GM21526 (cell line): ENCODE results near the gene OR5AR1.
"Not testable (repeated sequence)": the region's sequence is repeated elsewhere in the genome, so short reads cannot be mapped to it uniquely, and the experiment has no call there.

Experiments
- ATAC-seq: cut with Tn5 transposase; IDR thresholded peaks from one replicate; pipeline ENCODE4 v1.9.1; 2021; ENCODE audit warnings: moderate library complexity; ENCODE audit not compliant: unreplicated experiment, low FRiP score

Gene OR5AR1

DNA sequence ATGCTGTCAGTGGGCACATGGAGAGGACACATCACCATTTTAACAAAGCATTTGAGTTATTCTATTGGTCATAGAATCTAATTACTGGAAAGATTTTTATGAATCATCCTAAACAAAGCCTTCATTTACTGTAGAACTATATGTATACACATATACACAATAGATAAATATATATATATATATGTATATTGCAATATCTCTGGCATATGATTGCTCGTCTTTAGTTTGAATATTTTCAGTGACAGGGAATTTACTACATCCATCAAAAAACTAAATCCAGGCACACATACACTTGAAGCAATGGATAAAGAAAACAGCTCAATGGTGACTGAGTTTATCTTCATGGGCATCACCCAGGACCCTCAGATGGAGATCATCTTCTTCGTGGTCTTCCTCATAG is at the start of gene OR5AR1:
TSS of gene OR5AR1 (plus strand) at position 301 of the 400 bp plus-strand sequence. CDS start at position 301, 0 bp downstream.
- no peak for ATAC-seq

DNA sequence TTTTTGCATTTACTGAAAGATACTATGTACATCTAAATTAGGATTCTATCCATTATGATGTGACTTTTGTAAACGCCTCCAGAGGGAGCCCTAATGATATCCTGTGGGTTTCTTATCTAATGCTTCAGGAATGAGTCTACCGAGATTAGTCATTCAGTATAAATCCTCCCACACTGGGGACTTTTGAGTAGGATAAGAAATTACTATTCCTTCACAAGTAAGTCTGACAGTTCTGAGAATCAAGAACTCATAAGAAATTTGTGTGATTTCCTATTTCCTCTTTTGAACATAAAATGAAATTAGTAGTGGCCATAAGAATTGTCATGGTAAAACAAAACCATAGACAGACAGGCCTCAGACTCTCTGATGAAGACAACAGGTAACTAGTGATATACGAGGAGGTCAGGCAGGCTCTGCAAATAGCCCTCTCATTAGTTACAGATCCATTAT is 38.8 kb upstream of the OR5AR1 start:
- no peak for ATAC-seq

DNA sequence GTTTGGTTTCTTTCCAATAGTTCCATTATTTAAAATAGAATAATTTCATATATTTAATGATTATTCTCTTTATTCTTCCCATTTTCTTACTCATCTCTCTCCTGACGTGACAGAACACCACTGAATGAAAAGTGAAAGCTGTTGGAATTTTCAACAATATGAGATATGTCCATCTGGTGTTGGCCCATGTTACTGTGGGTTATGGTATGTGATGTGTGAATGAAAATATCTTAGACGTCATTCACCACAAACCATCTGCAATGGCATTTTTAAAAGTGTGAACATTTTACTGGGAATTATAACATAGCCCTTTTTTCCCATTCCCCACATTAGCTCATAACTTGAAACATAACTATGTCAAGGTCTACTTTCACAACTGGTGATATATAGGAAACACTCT is 37.5 kb upstream of the OR5AR1 start:
- ATAC-seq = no peak

DNA sequence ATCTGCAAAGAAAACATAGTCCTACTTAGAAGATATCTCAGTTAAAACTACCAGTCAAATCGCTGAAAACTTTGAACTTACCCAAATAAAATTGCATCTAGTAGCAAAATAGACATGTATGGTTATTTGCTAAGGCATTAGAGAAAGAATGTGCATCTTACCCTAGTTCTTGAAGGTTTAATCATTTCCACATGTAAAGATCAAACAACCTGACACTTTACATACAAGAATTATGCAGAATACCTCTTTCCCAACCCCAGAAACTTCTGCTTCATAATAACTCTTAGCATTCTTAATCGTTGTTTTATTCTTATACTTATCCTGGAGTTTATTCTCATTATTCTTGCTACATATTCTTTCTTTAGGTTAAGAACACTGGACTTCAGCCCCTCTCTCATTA is 31.2 kb upstream of the OR5AR1 start:
- no peak for ATAC-seq

DNA sequence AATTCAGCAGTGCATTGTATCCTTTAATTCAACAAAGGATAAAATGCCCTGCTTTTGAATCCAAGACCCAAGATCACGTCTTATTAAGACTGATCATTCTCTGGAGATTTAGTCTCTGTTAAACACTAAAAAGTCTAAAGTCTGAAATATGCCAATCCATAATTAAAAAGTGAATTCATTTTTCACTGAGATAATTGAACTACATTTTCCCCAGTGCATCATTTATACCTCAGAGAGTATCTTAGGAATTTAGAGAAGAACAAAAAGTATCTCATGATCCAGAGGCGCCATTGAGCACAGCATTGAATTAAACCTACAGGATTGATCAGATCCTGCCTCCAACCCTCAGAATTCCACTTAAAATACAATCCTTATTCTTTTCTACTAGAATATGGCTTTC is 26.6 kb upstream of the OR5AR1 start:
- no peak for ATAC-seq

DNA sequence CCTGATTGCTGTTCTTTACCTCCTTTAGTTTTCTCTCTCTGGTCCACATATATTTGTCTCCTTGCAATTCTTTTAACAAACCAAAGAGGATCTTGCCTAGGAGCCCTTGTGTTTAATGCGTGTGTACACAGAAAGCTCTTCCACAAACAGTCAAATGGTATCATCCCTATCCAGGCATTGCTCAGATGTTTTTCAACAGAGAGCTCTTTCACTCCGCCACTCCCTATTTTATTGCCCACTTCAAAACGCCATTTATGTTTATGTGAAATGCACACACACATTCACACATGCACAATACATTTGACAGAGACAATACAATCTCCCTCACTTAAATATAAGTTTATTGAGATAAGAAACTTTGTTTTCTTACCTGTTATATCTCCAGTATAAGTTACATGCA is 26.0 kb upstream of the OR5AR1 start:
- ATAC-seq = no peak

DNA sequence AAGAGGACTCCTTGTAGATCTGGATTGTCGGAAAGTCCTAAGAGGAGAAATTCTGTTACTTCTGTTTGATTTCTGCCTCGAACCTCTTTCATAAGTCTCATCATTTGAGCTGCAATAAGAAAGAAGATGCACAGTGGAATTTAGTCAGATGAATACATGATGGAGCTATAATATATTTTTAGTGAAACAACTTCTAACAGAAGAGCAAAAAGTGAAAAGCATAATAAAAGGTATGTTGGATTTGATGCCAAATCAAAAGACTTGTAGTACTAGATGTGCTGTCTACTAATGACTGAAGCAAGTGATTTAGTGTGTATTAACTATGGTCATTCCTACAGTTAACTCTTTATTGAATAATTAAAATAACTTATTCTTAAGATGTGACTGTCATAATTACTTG is 21.1 kb upstream of the OR5AR1 start, which contains the start of gene OR5AP2:
TSS of gene OR5AP2 (minus strand) at position 101 of the 400 bp plus-strand sequence. CDS start at position 101, 0 bp downstream.
- ATAC-seq = no peak

DNA sequence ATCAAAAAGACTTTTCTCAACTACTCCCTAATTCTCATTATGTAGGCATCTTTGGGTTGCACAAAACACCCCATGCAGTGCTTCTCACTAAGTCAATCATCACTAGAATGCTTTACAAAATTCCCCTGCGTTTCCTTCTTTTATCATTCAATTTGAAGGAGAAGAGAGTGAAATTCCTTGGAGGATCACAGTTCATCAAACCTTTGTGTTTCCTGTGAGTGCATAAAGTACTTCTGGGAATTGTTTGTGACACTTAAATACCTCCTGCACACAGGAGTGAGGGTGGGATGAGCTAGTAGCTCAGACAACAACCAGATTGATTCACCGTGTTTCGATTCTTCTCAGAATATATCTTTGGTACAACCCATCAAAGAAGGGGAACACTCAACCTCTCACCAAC is 3.7 kb upstream of the OR5AR1 start:
- ATAC-seq = no peak

DNA sequence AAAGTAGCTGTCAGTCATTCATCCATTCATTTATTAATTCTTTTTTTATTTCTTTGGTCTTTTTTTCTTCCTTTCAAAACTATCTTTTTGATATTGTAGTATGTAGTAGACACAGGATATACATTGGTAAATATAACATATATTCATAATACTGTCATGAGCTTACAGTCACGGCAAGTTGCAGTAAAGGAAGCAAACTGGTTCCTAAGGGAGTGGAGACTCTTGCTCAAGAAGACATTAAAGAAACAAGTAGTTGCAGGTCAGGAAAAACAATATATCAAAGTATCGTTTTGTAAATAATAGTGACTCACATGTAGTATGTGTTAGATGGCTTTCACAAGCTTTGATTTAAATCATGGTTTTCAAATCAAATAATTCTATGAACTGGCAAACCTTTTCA is 7.5 kb downstream of the OR5AR1 start:
- ATAC-seq = no peak

DNA sequence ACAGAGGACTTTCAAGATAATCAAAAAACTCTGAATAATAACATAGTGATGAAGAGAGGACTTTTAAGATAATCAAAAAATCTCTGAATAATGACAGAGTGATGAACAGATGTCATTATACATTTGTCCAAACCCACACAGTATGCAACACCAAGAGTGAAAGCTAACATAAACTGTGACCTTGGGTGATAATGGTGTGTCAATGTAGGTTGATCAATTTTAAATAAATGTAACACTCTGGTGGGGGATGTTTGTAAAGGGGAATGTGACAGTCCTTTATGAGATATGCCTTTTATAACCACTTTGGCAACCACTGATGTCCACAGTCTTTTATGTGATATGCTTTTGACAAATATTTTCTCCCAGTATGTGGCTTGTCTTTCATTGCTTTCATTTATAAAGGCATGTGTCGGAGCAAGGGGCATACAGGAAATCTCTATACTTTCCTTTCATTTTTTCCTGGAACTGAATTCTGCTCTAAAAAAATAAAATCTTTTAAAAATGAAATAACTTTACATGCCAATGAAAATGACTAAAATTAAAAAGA is 25.1 kb downstream of the OR5AR1 start:
- no peak for ATAC-seq

DNA sequence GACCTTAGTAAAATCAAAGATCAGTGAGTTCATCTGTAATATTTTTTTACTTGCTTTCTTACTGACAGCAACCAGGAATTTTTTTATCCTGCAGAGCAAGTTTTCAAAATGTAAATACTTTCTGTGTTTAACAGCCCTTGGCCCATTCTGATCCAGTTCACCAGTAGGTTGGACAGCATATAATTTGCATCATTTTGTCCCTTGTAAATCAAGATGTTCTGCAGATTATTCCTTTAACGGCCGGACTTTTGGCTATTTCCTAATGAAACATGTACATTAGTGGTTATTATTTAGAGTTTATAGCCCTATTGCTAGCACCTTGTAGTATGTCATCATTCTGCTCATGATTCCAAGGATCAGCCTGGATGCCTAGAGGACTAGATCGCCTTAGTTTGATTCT is 27.7 kb downstream of the OR5AR1 start:
- ATAC-seq = not testable (repeated sequence)

DNA sequence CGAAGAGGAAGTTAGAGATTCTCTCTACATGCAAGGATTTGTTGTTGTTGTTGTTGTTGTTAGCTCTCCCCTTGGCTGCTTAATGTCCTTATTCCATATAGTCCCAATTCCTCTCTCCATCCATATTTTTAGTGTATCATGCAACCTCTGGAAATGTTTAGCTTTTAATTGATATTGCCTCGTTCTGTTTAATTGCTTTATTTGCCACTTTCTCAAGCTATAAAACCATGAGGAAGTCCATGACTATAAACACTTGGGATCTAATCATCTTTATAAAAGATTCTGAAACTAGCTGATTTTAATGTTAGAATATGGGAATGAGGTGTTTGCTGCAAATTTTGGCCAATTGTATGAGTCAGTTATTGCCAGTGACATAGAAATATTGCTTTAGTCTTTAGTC is 29.9 kb downstream of the OR5AR1 start:
- ATAC-seq = no peak

DNA sequence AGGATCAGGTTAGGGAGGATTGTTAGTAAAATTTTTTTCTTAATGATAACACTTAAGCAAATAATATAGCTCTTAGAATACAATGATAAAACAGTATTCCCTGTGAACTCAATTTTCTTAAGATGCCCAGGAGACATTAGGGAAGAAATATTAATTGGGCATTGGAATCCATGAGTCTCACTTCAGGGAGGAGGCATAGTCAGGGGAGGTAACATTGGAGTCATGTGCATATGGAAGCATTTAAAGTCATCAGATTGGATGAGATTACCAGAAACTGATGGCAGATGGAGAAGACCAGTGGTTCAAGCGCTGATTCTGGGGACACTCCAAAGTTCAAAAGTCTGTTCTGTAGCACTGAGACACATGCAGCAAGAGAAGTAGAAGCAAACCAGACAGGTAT is 35.3 kb downstream of the OR5AR1 start, which contains the start of gene OR9G1:
TSS of gene OR9G1 (plus strand) at position 301 of the 400 bp plus-strand sequence. CDS start 1,293 bp downstream, outside the sequence.
- ATAC-seq = no peak

DNA sequence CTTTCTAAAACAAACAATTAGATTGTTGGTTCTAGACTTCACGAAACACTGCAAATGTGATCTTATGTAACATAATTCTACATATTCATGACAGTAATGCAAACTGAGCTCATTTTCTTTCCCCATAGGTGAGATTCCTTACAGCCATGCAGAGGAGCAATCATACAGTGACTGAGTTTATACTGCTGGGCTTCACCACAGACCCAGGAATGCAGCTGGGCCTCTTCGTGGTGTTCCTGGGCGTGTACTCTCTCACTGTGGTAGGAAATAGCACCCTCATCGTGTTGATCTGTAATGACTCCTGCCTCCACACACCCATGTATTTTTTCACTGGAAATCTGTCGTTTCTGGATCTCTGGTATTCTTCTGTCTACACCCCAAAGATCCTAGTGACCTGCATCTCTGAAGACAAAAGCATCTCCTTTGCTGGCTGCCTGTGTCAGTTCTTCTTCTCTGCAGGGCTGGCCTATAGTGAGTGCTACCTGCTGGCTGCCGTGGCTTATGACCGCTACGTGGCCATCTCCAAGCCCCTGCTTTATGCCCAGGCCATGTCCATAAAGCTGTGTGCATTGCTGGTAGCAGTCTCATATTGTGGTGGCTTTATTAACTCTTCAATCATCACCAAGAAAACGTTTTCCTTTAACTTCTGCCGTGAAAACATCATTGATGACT is 36.9 kb downstream of the OR5AR1 start:
- ATAC-seq = no peak

DNA sequence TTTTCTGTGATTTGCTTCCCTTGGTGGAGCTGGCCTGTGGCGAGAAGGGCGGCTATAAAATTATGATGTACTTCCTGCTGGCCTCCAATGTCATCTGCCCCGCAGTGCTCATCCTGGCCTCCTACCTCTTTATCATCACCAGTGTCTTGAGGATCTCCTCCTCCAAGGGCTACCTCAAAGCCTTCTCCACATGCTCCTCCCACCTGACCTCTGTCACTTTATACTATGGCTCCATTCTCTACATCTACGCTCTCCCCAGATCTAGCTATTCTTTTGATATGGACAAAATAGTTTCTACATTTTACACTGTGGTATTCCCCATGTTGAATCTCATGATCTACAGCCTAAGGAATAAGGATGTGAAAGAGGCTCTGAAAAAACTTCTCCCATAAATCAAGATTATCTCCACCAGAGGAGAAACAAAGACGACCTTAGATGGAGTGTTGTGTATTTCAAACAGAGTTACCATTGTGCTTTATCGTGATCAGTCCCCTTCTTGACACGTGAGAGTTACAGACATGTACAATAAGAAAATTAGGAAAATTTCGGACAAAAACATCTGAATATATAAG is 37.5 kb downstream of the OR5AR1 start:
- no peak for ATAC-seq

DNA sequence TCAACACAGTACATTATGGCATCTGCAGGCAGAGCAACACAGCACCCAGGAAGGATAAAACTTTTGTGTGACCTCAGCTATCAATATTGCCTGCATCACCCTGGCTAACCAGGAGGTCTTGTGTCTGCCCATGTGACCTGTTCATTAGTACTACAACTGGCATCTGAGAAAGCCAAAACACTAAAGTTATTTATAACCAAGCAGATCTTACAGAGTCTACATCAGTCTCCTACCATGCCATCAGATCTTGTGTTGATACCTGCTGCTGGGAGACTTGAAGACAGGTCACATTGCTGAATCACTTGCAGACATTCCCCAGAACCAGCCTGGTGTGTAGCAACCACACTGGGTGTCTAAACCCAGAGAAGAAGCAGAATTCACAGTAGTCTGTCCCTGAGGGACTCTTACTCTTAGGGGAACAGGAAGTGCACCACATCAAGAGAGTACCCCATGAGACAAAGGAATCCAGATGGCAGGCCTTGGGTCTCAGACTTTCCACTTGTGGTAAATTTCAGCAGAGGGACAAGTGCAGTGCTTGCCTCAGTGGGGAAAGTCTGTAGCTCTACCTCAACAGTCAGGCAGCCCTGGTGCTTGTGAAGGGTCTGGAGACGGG is 42.4 kb downstream of the OR5AR1 start:
- no peak for ATAC-seq

DNA sequence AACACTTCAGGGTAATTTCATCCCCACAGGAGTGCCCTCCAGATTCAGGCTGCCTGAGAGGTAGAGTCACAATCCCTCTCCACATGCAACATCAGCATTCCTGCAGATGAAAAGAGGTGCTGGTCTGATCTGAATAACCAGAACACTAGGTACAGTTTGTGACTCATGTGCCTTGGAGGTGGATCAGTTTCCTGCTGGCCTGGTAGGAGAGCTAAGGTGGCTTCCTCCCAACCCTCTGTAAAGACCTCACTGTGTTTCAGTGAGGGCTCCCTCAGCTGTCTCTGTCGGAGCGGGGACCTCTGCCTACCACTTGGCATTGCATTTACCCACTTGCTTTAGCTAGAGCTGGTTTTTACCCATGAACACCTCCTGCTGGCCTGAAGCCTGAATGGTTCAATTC is 43.0 kb downstream of the OR5AR1 start:
- no peak for ATAC-seq

DNA sequence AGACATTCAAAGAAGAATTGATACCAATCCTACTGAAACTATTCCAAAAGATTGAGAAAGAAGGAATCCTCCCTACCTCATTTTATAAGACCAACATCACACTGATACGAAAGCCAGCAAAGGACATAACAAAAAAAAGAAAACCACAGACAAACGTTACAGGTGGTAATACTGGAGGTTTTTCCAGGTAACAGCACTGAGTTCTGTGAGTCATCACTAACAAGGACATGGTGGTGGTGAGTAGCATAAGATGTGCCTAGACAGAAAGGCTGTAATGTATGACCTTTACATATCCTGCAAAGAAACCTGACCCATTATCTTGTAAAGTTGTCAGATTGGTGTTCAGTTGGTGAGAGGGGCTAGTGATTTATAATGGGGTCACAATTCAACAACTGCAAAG is 50.7 kb downstream of the OR5AR1 start:
- ATAC-seq = no peak
